Measurements from ENCODE around the gene ALOX5. TPM values are rescaled to one million over a fixed set of nuclear protein-coding genes. Genes with fewer than 3 reads are reported as not detected.

Gene ALOX5
- total RNA-seq, 1 donor from 2014 or later, result 181 TPM

- peaks cover 36% of the 10 kb centered on the region for H3K4me1 Mint-ChIP-seq
- H3K27me3 Mint-ChIP-seq, result no peaks in the 10 kb centered on the region
- intact Hi-C loops (cut with micrococcal nuclease), result no loop called here
- POLR2A ChIA-PET, result no interaction called here
- H3K27ac Mint-ChIP-seq, result no peak overlapping the region
- H3K36me3 Mint-ChIP-seq (ENCODE audit: low read depth), result peaks cover 24% of the 10 kb centered on the region
- no peak overlapping the region for H3K4me3 Mint-ChIP-seq
- CTCF ChIA-PET, result interaction anchor here (1.3 kb wide), 1 partner anchor 12 kb away, joined by 5 read pairs; no protein-coding TSS in a partner anchor
- ATAC-seq (ENCODE audit: low read depth) (no peak), DNase-seq (no peak)
- H3K9me3 Mint-ChIP-seq, result peaks cover 7% of the 10 kb centered on the region
- TF ChIP-seq CTCF (IDR thresholded peaks at IDR 0.05), result no peak
Measured at GRCh38 chr10:45452268-45452667, 78.3 kb downstream of the ALOX5 start.

- CTCF ChIA-PET, result interaction anchor here (1.3 kb wide), 1 partner anchor 12 kb away, joined by 5 read pairs; no protein-coding TSS in a partner anchor
Measured at GRCh38 chr10:45452743-45453452, 78.9 kb downstream of the ALOX5 start.

GRCh38 chr10:45453639-45454255 is 79.7 kb downstream of the ALOX5 start:
- Mint-ChIP-seq H3K9me3 (peaks cover 7% of the 10 kb centered on the region), H3K4me3 (no peak overlapping the region), H3K4me1 (peaks cover 48% of the 10 kb centered on the region), H3K36me3 (ENCODE audit: low read depth) (peaks cover 38% of the 10 kb centered on the region), H3K27ac (peak overlapping the region; percentile 48), H3K27me3 (no peaks in the 10 kb centered on the region)
- no peak for TF ChIP-seq CTCF (IDR thresholded peaks at IDR 0.05)
- CTCF ChIA-PET, result interaction anchor here (1.3 kb wide), 1 partner anchor 11 kb away, joined by 5 read pairs; no protein-coding TSS in a partner anchor
- intact Hi-C loops (cut with micrococcal nuclease), result no loop called here
- no peak for DNase-seq
- ATAC-seq (ENCODE audit: low read depth), result no peak
- POLR2A ChIA-PET, result interaction anchor here (1.3 kb wide), 1 partner anchor 7 kb away, joined by 4 read pairs; no protein-coding TSS in a partner anchor

More at GRCh38 chr10:45452743-45453452, 78.9 kb downstream of the ALOX5 start:
- POLR2A ChIA-PET, result interaction anchor here (0.5 to 1.3 kb wide), 3 partner anchors 8 to 191 kb away, joined by 3 to 5 read pairs (median 4); no protein-coding TSS in a partner anchor
- Mint-ChIP-seq H3K4me3 (no peak overlapping the region), H3K36me3 (ENCODE audit: low read depth) (peaks cover 30% of the 10 kb centered on the region), H3K27ac (peak overlapping the region; percentile 48), H3K4me1 (peaks cover 41% of the 10 kb centered on the region), H3K27me3 (no peaks in the 10 kb centered on the region), H3K9me3 (peaks cover 7% of the 10 kb centered on the region)
- DNase-seq (no peak), ATAC-seq (ENCODE audit: low read depth) (peak; percentile 18)
- intact Hi-C loops (cut with micrococcal nuclease), result no loop called here
- no peak for TF ChIP-seq CTCF (IDR thresholded peaks at IDR 0.05)

GRCh38 chr10:45454262-45454661 is 80.2 kb downstream of the ALOX5 start:
- intact Hi-C loops (cut with micrococcal nuclease), result no loop called here
- Mint-ChIP-seq H3K27ac (peak overlapping the region; percentile 80), H3K4me3 (no peak overlapping the region), H3K36me3 (ENCODE audit: low read depth) (peaks cover 44% of the 10 kb centered on the region), H3K27me3 (no peaks in the 10 kb centered on the region), H3K4me1 (peaks cover 53% of the 10 kb centered on the region), H3K9me3 (peaks cover 7% of the 10 kb centered on the region)
- no peak for TF ChIP-seq CTCF (IDR thresholded peaks at IDR 0.05)
- CTCF ChIA-PET, result no interaction called here
- DNase-seq (no peak), ATAC-seq (ENCODE audit: low read depth) (no peak)
- POLR2A ChIA-PET, result interaction anchor here (1.3 kb wide), 1 partner anchor 7 kb away, joined by 4 read pairs; no protein-coding TSS in a partner anchor

- peaks cover 7% of the 10 kb centered on the region for H3K9me3 Mint-ChIP-seq
- H3K27me3 Mint-ChIP-seq, result no peaks in the 10 kb centered on the region
- peaks cover 49% of the 10 kb centered on the region for H3K36me3 Mint-ChIP-seq (ENCODE audit: low read depth)
- H3K4me1 Mint-ChIP-seq, result peaks cover 59% of the 10 kb centered on the region
- no peak for ATAC-seq (ENCODE audit: low read depth)
- intact Hi-C loops (cut with micrococcal nuclease), result no loop called here
- POLR2A ChIA-PET, result no interaction called here
- CTCF ChIA-PET, result no interaction called here
- H3K27ac Mint-ChIP-seq, result peak overlapping the region; percentile 80
- TF ChIP-seq CTCF (IDR thresholded peaks at IDR 0.05), result no peak
- no peak overlapping the region for H3K4me3 Mint-ChIP-seq
- no peak for DNase-seq
Measured at GRCh38 chr10:45454859-45455258, 80.8 kb downstream of the ALOX5 start.

All from activated B cell treated with CpG ODN at 0.5 μM for 24 hours (primary cell).